EL (cell line): ENCODE data around the gene CXorf58.
A peak's percentile ranks its signal among the peaks of the same experiment; 100 is the strongest.
"Not testable (repeated sequence)": the region's sequence is repeated elsewhere in the genome, so short reads cannot be mapped to it uniquely, and the experiment has no call there.

ENCODE experiments used
- DNase-seq: peaks from one replicate; pipeline ENCODE4 v3.0.0-alpha.2; 2016

CXorf58 gene

GRCh38 chrX:23907498-23908218 lies at the start of gene CXorf58, which contains the start of gene APOO:
Gene CXorf58, plus strand, starts transcription at chrX:23908006. Its CDS starts 2,297 bp downstream, at chrX:23910303.
Gene APOO, minus strand, starts transcription at chrX:23907938. Its CDS starts 236 bp downstream, at chrX:23907702.
- peak; percentile 87 for DNase-seq

- not testable (repeated sequence) for DNase-seq
These were observed 48.6 kb upstream of the CXorf58 start for GRCh38 chrX:23859238-23859637.

- no peak for DNase-seq
These were observed 46.5 kb upstream of the CXorf58 start for GRCh38 chrX:23861215-23861896.

DNA sequence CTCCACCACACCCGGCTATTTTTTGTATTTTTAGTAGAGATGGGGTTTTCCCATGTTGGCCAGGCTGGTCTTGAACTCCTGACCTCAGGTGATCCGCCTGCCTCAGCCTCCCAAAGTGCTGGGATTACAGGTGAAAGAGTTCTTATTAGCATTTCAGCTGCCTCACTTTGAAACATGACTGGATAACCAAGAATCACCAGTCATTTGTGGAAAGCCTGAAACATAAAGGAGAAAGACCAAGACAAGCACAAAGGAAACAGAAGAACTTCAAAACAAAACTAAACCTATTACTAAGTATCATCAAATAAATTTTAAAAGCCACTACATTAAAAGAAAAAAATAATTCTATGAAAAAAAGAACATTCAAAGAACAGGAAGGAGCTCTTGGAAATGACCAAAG lies 45.9 kb upstream of the CXorf58 start:
- not testable (repeated sequence) for DNase-seq

- no peak for DNase-seq
These were observed 43.0 kb upstream of the CXorf58 start for GRCh38 chrX:23864742-23865326.

GRCh38 chrX:23870041-23870440 lies 37.8 kb upstream of the CXorf58 start:
- no peak for DNase-seq

GRCh38 chrX:23871905-23872546 lies 35.8 kb upstream of the CXorf58 start:
- DNase-seq = no peak

DNA sequence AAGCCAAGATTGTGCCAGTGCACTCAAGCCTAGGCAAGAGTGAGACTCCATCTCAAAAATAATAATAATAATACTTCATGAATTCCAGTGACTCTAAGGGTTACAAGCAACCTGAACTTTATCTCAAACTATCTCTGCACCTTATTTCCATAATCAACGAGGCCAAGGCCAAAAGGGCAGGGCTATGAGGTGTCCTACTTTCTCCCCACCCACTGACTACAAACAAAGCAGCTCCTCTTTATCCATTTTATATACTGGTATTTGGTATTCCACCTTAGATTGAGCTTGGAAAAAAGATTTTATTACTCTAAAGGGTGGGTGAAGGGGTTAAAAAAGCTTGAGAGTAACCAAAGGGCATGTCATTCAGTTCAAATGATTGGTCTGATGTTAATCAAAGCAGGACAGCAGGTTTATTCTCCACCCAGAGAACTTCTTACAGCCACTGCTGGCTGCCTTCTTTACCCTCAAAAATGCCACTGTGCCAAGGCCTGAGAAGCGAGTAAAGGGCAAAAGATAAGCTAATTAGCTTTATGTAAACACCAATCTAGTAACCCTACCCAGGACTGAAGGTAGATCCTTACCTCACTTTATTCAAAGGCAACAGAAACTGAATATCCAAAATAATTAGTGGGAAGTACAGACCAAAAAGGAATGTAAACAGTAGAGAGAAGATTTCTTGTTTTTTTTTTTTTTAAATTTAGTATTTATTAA lies 28.3 kb upstream of the CXorf58 start:
- no peak for DNase-seq

DNA sequence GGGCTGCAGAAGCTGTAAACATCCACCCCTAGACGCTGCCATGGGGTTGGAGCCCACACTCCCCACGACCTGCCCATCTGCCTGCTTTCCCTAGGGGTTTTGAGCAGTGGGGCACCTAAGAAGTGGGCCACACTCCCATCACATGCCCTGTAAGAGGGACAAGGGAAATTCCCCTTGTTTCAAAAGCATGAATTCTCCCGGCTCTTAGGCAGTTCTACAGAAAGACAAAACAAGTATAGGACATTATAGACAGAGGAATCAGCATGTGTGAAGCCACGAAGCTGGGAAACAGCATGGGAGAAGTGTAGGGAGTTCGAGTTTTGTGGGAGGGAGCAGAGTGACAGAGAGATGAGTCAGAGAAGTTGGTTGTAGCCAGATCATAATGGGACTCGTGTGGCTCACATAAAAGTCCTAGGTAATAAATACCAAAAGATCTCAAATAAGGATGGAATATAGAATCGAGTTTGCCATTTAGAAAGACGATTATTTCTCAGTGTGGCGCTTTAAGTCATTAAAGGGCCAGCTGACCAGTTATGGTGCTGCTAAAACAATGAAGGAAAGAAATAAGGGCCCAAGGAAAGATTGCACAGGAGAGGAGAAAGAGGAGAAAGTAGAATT lies 24.0 kb upstream of the CXorf58 start:
- DNase-seq = peak; percentile 82

GRCh38 chrX:23884427-23885024 lies 23.3 kb upstream of the CXorf58 start:
- peak; percentile 80 for DNase-seq

DNA sequence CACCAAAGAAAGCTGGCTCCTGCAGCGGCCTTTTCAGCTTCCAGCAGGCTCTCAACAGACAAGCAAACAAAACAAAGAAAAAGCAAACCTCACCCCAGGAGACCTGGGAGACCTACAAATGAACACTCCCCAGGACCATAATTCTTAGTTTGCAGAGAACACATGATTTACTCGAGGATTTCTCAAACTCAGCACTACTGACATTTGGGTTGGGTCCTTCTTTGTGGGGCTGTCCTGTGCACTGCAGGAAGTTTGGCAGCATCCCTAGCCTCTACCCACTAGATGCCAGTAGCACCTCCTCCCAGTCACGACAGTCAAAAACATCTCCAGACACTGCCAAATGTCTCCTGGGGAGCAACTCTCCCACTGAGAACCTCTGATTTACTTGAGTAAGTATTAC lies 22.0 kb upstream of the CXorf58 start:
- no peak for DNase-seq

DNA sequence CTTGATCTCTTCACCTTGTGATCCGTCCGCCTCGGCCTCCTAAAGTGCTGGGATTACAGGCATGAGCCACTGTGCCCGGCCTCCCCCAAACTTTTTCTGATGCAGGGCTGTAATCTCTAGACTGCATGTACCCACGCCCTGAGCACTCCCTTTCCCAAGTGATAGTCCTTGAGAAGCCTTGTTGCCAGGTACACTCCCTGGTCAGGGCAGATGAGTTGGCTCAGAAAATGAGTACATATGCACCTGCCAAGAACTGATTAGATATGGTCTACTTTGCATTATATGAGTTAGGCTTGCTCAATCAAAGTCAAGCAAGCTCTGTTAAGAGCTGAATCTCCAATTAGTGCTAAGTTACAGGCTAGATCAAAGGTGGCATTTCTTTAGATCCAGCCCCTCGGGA lies 20.4 kb upstream of the CXorf58 start:
- no peak for DNase-seq

GRCh38 chrX:23887918-23888317 lies 19.9 kb upstream of the CXorf58 start:
- DNase-seq = no peak

GRCh38 chrX:23888887-23889501 lies 18.8 kb upstream of the CXorf58 start:
- DNase-seq = peak; percentile 30

GRCh38 chrX:23890933-23891332 lies 16.9 kb upstream of the CXorf58 start:
- no peak for DNase-seq

- not testable (repeated sequence) for DNase-seq
These were observed 12.8 kb upstream of the CXorf58 start for GRCh38 chrX:23894993-23895392.

GRCh38 chrX:23896539-23896938 lies 11.3 kb upstream of the CXorf58 start:
- DNase-seq = not testable (repeated sequence)

DNA sequence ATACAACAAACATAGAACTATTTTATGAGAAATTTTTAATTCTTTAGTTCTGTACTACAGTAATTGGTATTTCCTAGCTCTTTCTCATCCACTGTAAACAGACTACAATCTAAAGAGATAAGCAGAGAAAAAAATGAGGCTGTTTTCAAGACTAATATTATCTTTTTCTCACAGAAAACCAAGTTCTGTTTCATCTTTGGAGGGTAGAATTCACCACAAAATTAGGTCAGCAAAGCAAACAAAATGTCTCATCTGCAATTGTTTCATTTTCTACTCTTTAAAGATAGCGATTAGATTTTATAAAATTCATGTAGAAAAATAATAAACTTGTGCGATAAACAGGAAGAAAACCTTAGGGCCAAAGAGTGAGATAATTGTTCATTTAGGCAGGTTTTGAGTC lies 10.8 kb upstream of the CXorf58 start:
- DNase-seq = no peak

DNA sequence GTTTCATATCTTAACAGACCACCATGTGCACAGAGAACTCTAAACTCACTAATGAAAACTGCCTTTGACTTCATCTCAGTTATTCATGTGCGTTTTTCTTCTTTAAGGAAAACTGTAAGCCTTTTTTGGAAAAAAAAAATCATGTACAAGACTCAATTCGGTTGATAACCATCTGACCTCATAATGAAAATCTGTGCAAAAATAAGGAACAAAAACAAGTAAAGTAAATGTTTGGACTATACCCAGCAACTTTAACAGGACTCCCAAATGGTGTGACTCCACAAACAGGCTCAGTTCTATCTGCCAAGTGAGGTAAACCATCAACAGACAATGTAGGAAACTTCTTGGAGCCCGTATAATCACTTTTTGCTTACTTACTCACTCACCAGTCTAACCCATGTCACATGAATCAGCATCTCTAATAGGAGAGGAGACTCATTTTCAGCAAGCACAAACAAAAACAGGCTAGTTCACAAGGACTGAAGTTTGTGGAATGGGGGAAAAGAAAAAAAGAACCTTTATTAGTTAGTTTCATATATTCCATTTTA lies 9.3 kb upstream of the CXorf58 start:
- no peak for DNase-seq

- no peak for DNase-seq
These were observed 7.5 kb upstream of the CXorf58 start for GRCh38 chrX:23900220-23900797.

DNA sequence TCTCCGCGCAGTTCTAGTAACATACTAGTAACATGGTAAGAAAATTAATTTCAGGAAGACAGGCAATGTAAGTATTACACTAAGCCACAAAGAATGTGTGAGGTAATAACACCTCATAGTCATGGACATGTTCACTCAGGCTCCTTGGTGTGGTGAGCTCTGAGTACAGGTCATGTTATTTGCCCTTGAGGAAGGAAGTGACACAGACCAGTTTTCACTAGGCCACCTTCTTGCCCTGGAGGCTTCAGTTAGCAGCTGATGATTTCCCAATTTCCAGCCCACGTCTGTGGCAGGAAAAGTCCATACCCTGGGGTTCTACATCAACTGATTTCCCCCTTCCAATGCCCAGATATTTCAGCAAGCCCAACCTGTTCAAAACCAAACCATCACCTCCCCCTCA lies 6.7 kb upstream of the CXorf58 start:
- DNase-seq = peak; percentile 79
